Suprapubic skin (tissue), 4 donors: ENCODE results near the gene EYA3. TPM values are rescaled to one million over a fixed set of nuclear protein-coding genes. Genes with fewer than 3 reads are reported as not detected.

Experiments used
- DNase-seq, 2 donors: peaks; one replicate each; pipeline ENCODE4 v3.0.0-alpha.2; 2019; ENCODE audit warnings: low spot score in 2 of 2
- H3K27ac ChIP-seq: fragments of 200-600 bp; sonication (generic); one replicate; pipeline ENCODE4 v1.5.1; 2019
- H3K27me3 ChIP-seq: fragments of 200-600 bp; sonication (generic); one replicate; pipeline ENCODE4 v1.5.1; 2019
- H3K36me3 ChIP-seq: fragments of 200-600 bp; sonication (generic); one replicate; pipeline ENCODE4 v1.5.1; 2019
- H3K4me1 ChIP-seq: fragments of 200-600 bp; sonication (generic); one replicate; pipeline ENCODE4 v1.5.1; 2019
- H3K4me3 ChIP-seq: fragments of 200-600 bp; sonication (generic); one replicate; pipeline ENCODE4 v1.5.1; 2019; ENCODE audit warnings: mild to moderate bottlenecking
- H3K9me3 ChIP-seq: fragments of 200-600 bp; sonication (generic); one replicate; pipeline ENCODE4 v1.5.1; 2019
- CTCF ChIP-seq, 2 donors: fragments of 200-600 bp in 1 of 2; fragments of 450-650 bp in 1 of 2; sonication (generic) in 1 of 2; IDR thresholded peaks; one replicate each; pipeline ENCODE4 v1.5.1; 2016 to 2019; ENCODE audit warnings: antibody characterized with exemption in 2 of 2, mild to moderate bottlenecking in 1 of 2, moderate library complexity in 1 of 2
- EP300 ChIP-seq: sonication (generic); formaldehyde crosslinking; IDR thresholded peaks from one replicate; pipeline ENCODE4 v1.6.1; 2017; ENCODE audit warnings: antibody characterized with exemption
- POLR2A ChIP-seq, 2 donors: fragments of 450-650 bp; IDR thresholded peaks; one replicate each; pipeline ENCODE4 v1.6.1; 2017; ENCODE audit warnings: antibody characterized with exemption in 2 of 2, mild to moderate bottlenecking in 2 of 2, moderate library complexity in 2 of 2
- POLR2AphosphoS5 ChIP-seq, 3 donors: sonication (generic); formaldehyde crosslinking; IDR thresholded peaks; one replicate each; pipeline ENCODE4 v1.6.1; 2017; ENCODE audit warnings: antibody characterized with exemption in 3 of 3
- WGBS: methylation state at CpG from one replicate; pipeline ENCODE4 v1.1.5; 2018; 5-methylcytosine and 5-hydroxymethylcytosine counted together
- total RNA-seq, 4 donors: library from RNA; depleted of rRNA; stranded (reverse); fragments of >200 nt; gene quantifications; one replicate each; pipeline ENCODE4 v1.1.0, GENCODE V29; 2016

Gene EYA3
- total RNA-seq, 4 donors from 2014 or later, result 15.4 to 20.3 (median 17.2) TPM

GRCh38 chr1:27931759-27932158 is 156.7 kb downstream of the EYA3 start:
- Histone ChIP-seq H3K27ac (no peak overlapping the region), H3K36me3 (no peaks in the 10 kb centered on the region), H3K9me3 (no peaks in the 10 kb centered on the region), H3K27me3 (peaks cover 6% of the 10 kb centered on the region), H3K4me1 (peaks cover 10% of the 10 kb centered on the region), H3K4me3 (no peak overlapping the region)
- 78% methylated on average over 4 of the region's 4 CpGs for WGBS
- no peak for TF ChIP-seq POLR2A (IDR thresholded peaks at IDR 0.05)
- no peak for TF ChIP-seq POLR2AphosphoS5 (IDR thresholded peaks at IDR 0.05)
- no peak for TF ChIP-seq EP300
- no peak for TF ChIP-seq CTCF (IDR thresholded peaks at IDR 0.05)
- DNase-seq, result no peak

- Histone ChIP-seq H3K27me3 (peaks cover 6% of the 10 kb centered on the region), H3K36me3 (no peaks in the 10 kb centered on the region), H3K27ac (no peak overlapping the region), H3K9me3 (no peaks in the 10 kb centered on the region), H3K4me3 (no peak overlapping the region), H3K4me1 (peaks cover 10% of the 10 kb centered on the region)
- WGBS, result 83% methylated on average over 6 of the region's 6 CpGs
- no peak for TF ChIP-seq POLR2A (IDR thresholded peaks at IDR 0.05)
- TF ChIP-seq EP300, result no peak
- TF ChIP-seq CTCF (IDR thresholded peaks at IDR 0.05), result no peak
- TF ChIP-seq POLR2AphosphoS5 (IDR thresholded peaks at IDR 0.05), result no peak
- no peak for DNase-seq
Measured at GRCh38 chr1:27931184-27931583, 157.2 kb downstream of the EYA3 start.

GRCh38 chr1:27928216-27928954 is 160.0 kb downstream of the EYA3 start:
- TF ChIP-seq POLR2AphosphoS5 (IDR thresholded peaks at IDR 0.05), result no peak
- no peak for TF ChIP-seq POLR2A (IDR thresholded peaks at IDR 0.05)
- no peak for TF ChIP-seq EP300
- no peak for TF ChIP-seq CTCF (IDR thresholded peaks at IDR 0.05)
- Histone ChIP-seq H3K27me3 (no peaks in the 10 kb centered on the region), H3K4me1 (no peaks in the 10 kb centered on the region), H3K27ac (no peak overlapping the region), H3K36me3 (no peaks in the 10 kb centered on the region), H3K9me3 (no peaks in the 10 kb centered on the region), H3K4me3 (no peak overlapping the region)
- DNase-seq, result no peak
- WGBS, result 81% methylated on average over 5 of the region's 5 CpGs

GRCh38 chr1:27922272-27922671 is 166.1 kb downstream of the EYA3 start:
- DNase-seq, result no peak
- TF ChIP-seq POLR2AphosphoS5 (IDR thresholded peaks at IDR 0.05) (no peak), CTCF (IDR thresholded peaks at IDR 0.05) (no peak), EP300 (no peak), POLR2A (IDR thresholded peaks at IDR 0.05) (no peak)
- 90% methylated on average over 3 of the region's 3 CpGs for WGBS
- H3K36me3 ChIP-seq, result no peaks in the 10 kb centered on the region
- no peak overlapping the region for H3K27ac ChIP-seq
- H3K27me3 ChIP-seq, result no peaks in the 10 kb centered on the region
- no peaks in the 10 kb centered on the region for H3K4me1 ChIP-seq
- H3K4me3 ChIP-seq, result no peak overlapping the region
- H3K9me3 ChIP-seq, result no peaks in the 10 kb centered on the region

Other genes starting within 250 kb of the EYA3 start
- gene THEMIS2, start 216.1 kb downstream of the EYA3 start, total RNA-seq, result 10 to 100 TPM in 1 of 4 donors, 1 to 10 TPM in 3; 5.6 to 12.0 (median 7.9) TPM
- 10 to 100 TPM; 18.9 to 42.1 (median 22.2) TPM for gene RPA2, start 174.0 kb downstream of the EYA3 start, total RNA-seq
- 1 to 10 TPM in 3 of 4 donors, under 1 TPM in 1; 0.48 to 3.2 (median 1.7) TPM for gene SMPDL3B, start 153.6 kb downstream of the EYA3 start, total RNA-seq
- 1 to 10 TPM; 6.1 to 7.7 (median 6.3) TPM for gene XKR8, start 128.6 kb downstream of the EYA3 start, total RNA-seq
- gene PTAFR, start 88.1 kb upstream of the EYA3 start, total RNA-seq, result 1 to 10 TPM; 3.3 to 6.8 (median 5.5) TPM
- gene DNAJC8, start 144.4 kb upstream of the EYA3 start, total RNA-seq, result 10 to 100 TPM; 28.2 to 39.0 (median 31.7) TPM
- 100 to 1,000 TPM; 195 to 277 (median 229) TPM for gene ATP5IF1, start 147.5 kb upstream of the EYA3 start, total RNA-seq
- 10 to 100 TPM in 1 of 4 donors, 1 to 10 TPM in 3; 7.4 to 12.1 (median 7.5) TPM for gene SESN2, start 170.9 kb upstream of the EYA3 start, total RNA-seq
- 10 to 100 TPM in 3 of 4 donors, 1 to 10 TPM in 1; 9.0 to 17.3 (median 12.4) TPM for gene MED18, start 240.4 kb upstream of the EYA3 start, total RNA-seq